Measurements from ENCODE around the gene HGS.

HGS gene

DNA sequence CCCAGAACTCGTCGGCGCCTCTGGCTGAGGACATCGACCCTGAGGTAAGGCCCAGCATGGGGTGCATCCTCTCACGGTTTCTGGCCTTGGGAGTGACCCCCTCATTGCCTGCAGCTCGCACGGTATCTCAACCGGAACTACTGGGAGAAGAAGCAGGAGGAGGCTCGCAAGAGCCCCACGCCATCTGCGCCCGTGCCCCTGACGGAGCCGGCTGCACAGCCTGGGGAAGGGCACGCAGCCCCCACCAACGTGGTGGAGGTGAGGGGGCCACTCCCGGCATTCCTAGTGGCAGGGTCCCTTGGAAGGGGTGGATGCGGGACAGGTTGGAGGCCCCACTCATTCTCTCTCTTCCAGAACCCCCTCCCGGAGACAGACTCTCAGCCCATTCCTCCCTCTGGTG, 11.0 kb downstream of the HGS start:
- Histone ChIP-seq H3K9ac (ENCODE audit: insufficient read length, low read depth) (no peak overlapping the region), H3K9me3 (ENCODE audit: insufficient read depth, low read length) (no peaks in the 10 kb centered on the region), H3K4me1 (ENCODE audit: insufficient read depth, insufficient read length) (peaks cover 12% of the 10 kb centered on the region), H3K27me3 (ENCODE audit: insufficient read depth, insufficient read length) (no peaks in the 10 kb centered on the region), H3K36me3 (ENCODE audit: insufficient read depth, insufficient read length, low read length) (peaks cover 99% of the 10 kb centered on the region), H3K4me3 (ENCODE audit: insufficient read length, low read depth) (no peak overlapping the region)
- TF ChIP-seq SUZ12 (IDR thresholded peaks at IDR 0.05; ENCODE audit: extremely low read depth, insufficient read depth, insufficient read length) (no peak), YY1 (IDR thresholded peaks at IDR 0.05; ENCODE audit: insufficient read depth, insufficient read length) (no peak), ZNF274 (IDR thresholded peaks at IDR 0.05; ENCODE audit: low read depth, low read length) (no peak)
- DNase-seq (ENCODE audit: low read depth, low spot score) = no peak

DNA sequence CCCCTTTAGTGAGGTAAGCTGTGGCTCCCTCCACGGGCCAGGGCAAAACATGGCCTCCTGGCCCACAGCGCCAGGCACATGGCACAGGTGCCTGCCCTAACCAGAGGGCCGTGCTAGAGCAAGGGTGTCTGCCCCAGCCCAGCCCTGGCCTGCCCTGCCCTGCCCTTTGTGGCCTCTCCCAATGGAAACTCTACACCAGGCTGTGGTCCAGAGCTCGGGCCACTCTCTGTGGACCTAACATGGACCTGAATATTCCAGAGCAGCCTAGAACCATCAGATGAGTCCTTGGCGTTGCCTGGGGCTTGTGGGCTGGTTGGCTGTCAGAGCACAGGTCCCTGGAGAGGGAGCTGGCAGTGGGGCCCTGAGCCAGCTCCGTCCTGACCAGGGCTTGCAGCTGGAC, 11.4 kb downstream of the HGS start:
- H3K36me3 ChIP-seq (ENCODE audit: insufficient read depth, insufficient read length, low read length) = peaks cover 97% of the 10 kb centered on the region
- no peak for TF ChIP-seq YY1 (IDR thresholded peaks at IDR 0.05; ENCODE audit: insufficient read depth, insufficient read length)
- TF ChIP-seq SUZ12 (IDR thresholded peaks at IDR 0.05; ENCODE audit: extremely low read depth, insufficient read depth, insufficient read length) = no peak
- TF ChIP-seq ZNF274 (IDR thresholded peaks at IDR 0.05; ENCODE audit: low read depth, low read length) = no peak
- no peak overlapping the region for H3K9ac ChIP-seq (ENCODE audit: insufficient read length, low read depth)
- no peaks in the 10 kb centered on the region for H3K9me3 ChIP-seq (ENCODE audit: insufficient read depth, low read length)
- no peaks in the 10 kb centered on the region for H3K27me3 ChIP-seq (ENCODE audit: insufficient read depth, insufficient read length)
- DNase-seq (ENCODE audit: low read depth, low spot score) = no peak
- H3K4me1 ChIP-seq (ENCODE audit: insufficient read depth, insufficient read length) = peaks cover 12% of the 10 kb centered on the region
- no peak overlapping the region for H3K4me3 ChIP-seq (ENCODE audit: insufficient read length, low read depth)

DNA sequence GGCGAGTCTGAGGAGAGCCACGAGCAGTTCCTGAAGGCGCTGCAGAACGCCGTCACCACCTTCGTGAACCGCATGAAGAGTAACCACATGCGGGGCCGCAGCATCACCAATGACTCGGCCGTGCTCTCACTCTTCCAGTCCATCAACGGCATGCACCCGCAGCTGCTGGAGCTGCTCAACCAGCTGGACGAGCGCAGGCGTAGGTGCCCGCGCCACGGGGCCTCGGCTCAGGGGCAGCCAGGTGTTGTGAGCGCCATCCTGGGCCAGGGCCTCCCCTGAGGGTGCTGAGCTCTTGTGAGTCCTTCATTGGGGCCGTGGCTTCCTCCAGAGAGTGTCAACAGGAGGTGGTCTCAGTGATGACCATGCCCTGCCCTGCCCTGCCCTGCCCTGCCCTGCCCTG, 12.0 kb downstream of the HGS start:
- no peaks in the 10 kb centered on the region for H3K9me3 ChIP-seq (ENCODE audit: insufficient read depth, low read length)
- H3K4me3 ChIP-seq (ENCODE audit: insufficient read length, low read depth) = no peak overlapping the region
- no peak for DNase-seq (ENCODE audit: low read depth, low spot score)
- peaks cover 12% of the 10 kb centered on the region for H3K4me1 ChIP-seq (ENCODE audit: insufficient read depth, insufficient read length)
- TF ChIP-seq YY1 (IDR thresholded peaks at IDR 0.05; ENCODE audit: insufficient read depth, insufficient read length) (no peak), SUZ12 (IDR thresholded peaks at IDR 0.05; ENCODE audit: extremely low read depth, insufficient read depth, insufficient read length) (no peak), ZNF274 (IDR thresholded peaks at IDR 0.05; ENCODE audit: low read depth, low read length) (no peak)
- peaks cover 97% of the 10 kb centered on the region for H3K36me3 ChIP-seq (ENCODE audit: insufficient read depth, insufficient read length, low read length)
- H3K27me3 ChIP-seq (ENCODE audit: insufficient read depth, insufficient read length) = no peaks in the 10 kb centered on the region
- no peak overlapping the region for H3K9ac ChIP-seq (ENCODE audit: insufficient read length, low read depth)

DNA sequence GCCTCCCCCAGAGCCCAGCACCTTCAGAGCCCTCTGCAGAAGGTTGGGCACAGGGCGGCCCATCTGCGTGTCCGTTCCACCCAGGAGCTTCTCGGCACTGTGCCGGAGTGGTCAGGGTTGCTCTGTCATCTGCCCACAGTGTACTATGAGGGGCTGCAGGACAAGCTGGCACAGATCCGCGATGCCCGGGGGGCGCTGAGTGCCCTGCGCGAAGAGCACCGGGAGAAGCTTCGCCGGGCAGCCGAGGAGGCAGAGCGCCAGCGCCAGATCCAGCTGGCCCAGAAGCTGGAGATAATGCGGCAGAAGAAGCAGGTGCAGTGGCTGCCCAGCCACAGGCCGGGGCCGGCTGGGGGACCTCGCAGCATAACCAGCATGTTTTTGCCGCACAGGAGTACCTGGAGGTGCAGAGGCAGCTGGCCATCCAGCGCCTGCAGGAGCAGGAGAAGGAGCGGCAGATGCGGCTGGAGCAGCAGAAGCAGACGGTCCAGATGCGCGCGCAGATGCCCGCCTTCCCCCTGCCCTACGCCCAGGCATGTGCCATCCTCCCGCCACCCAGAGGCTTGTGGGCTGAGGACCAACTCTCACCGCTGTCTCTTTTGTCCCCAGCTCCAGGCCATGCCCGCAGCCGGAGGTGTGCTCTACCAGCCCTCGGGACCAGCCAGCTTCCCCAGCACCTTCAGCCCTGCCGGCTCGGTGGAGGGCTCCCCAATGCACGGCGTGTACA, 12.6 kb downstream of the HGS start:
- H3K27me3 ChIP-seq (ENCODE audit: insufficient read depth, insufficient read length) = no peaks in the 10 kb centered on the region
- no peaks in the 10 kb centered on the region for H3K9me3 ChIP-seq (ENCODE audit: insufficient read depth, low read length)
- H3K9ac ChIP-seq (ENCODE audit: insufficient read length, low read depth) = no peak overlapping the region
- no peak for DNase-seq (ENCODE audit: low read depth, low spot score)
- peaks cover 97% of the 10 kb centered on the region for H3K36me3 ChIP-seq (ENCODE audit: insufficient read depth, insufficient read length, low read length)
- no peak overlapping the region for H3K4me3 ChIP-seq (ENCODE audit: insufficient read length, low read depth)
- peaks cover 15% of the 10 kb centered on the region for H3K4me1 ChIP-seq (ENCODE audit: insufficient read depth, insufficient read length)
- no peak for TF ChIP-seq SUZ12 (IDR thresholded peaks at IDR 0.05; ENCODE audit: extremely low read depth, insufficient read depth, insufficient read length)
- no peak for TF ChIP-seq ZNF274 (IDR thresholded peaks at IDR 0.05; ENCODE audit: low read depth, low read length)
- TF ChIP-seq YY1 (IDR thresholded peaks at IDR 0.05; ENCODE audit: insufficient read depth, insufficient read length) = no peak

DNA sequence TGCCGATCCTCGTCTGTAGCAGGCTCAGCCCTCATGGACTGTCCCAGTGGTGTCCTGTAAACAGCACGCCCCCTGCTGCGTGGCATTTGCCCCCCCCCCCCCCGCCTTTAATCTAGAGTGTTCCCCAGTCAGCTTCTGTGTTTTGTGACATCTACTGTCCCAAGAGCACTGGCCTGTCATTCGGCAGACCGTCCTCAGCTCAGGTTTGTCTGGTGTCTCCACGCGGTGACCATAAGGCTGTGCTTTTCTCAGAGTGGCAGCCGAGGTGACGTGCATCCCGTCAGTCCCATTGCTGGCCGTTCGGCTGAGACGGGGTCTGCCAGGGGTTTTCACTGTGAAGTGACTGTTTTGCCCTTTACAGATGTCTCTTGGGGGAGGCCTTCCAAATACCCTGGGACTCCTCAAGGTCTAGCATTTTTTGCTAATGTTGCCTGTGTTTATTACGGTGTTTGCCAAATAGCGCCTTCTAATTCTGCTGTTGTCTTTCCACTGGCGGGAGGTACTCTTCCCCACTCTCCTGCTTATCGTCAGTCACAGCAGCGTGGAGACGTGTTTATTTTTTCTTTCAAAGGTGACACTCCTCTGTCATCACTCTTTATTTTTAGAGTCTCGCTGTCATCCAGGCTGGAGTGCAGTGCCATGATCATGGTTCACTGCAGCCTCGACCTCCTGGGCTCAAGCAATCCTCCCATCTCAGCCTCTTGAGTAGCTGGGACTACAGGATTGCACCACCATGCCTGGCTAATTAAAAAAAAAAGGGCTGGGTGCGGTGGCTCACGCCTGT, 13.6 kb downstream of the HGS start:
- peaks cover 97% of the 10 kb centered on the region for H3K36me3 ChIP-seq (ENCODE audit: insufficient read depth, insufficient read length, low read length)
- peak overlapping the region; percentile 50 for H3K9ac ChIP-seq (ENCODE audit: insufficient read length, low read depth)
- H3K4me1 ChIP-seq (ENCODE audit: insufficient read depth, insufficient read length) = peaks cover 23% of the 10 kb centered on the region
- no peaks in the 10 kb centered on the region for H3K9me3 ChIP-seq (ENCODE audit: insufficient read depth, low read length)
- no peak for DNase-seq (ENCODE audit: low read depth, low spot score)
- no peak overlapping the region for H3K4me3 ChIP-seq (ENCODE audit: insufficient read length, low read depth)
- H3K27me3 ChIP-seq (ENCODE audit: insufficient read depth, insufficient read length) = no peaks in the 10 kb centered on the region
- TF ChIP-seq YY1 (IDR thresholded peaks at IDR 0.05; ENCODE audit: insufficient read depth, insufficient read length) (no peak), SUZ12 (IDR thresholded peaks at IDR 0.05; ENCODE audit: extremely low read depth, insufficient read depth, insufficient read length) (no peak), ZNF274 (IDR thresholded peaks at IDR 0.05; ENCODE audit: low read depth, low read length) (no peak)

GRCh38 chr17:81700353-81701287, 16.8 kb downstream of the HGS start:
- H3K36me3 ChIP-seq (ENCODE audit: insufficient read depth, insufficient read length, low read length) = peaks cover 85% of the 10 kb centered on the region
- H3K27me3 ChIP-seq (ENCODE audit: insufficient read depth, insufficient read length) = no peaks in the 10 kb centered on the region
- peak overlapping the region; percentile 97 for H3K4me3 ChIP-seq (ENCODE audit: insufficient read length, low read depth)
- H3K9me3 ChIP-seq (ENCODE audit: insufficient read depth, low read length) = no peaks in the 10 kb centered on the region
- H3K4me1 ChIP-seq (ENCODE audit: insufficient read depth, insufficient read length) = peaks cover 26% of the 10 kb centered on the region
- no peak for DNase-seq (ENCODE audit: low read depth, low spot score)
- TF ChIP-seq SUZ12 (IDR thresholded peaks at IDR 0.05; ENCODE audit: extremely low read depth, insufficient read depth, insufficient read length) (no peak), ZNF274 (IDR thresholded peaks at IDR 0.05; ENCODE audit: low read depth, low read length) (no peak), YY1 (IDR thresholded peaks at IDR 0.05; ENCODE audit: insufficient read depth, insufficient read length) (no peak)
- H3K9ac ChIP-seq (ENCODE audit: insufficient read length, low read depth) = peak overlapping the region; percentile 99

Data from NT2/D1 (cell line).